ENCODE results near the gene ARL16. TPM values are rescaled to one million over a fixed set of nuclear protein-coding genes. Genes with fewer than 3 reads are reported as not detected.
A peak's percentile ranks its signal among the peaks of the same experiment; 100 is the strongest.

The ARL16 gene, protein sequence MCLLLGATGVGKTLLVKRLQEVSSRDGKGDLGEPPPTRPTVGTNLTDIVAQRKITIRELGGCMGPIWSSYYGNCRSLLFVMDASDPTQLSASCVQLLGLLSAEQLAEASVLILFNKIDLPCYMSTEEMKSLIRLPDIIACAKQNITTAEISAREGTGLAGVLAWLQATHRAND
- 10 to 100 TPM; 20.5 to 29.7 TPM for total RNA-seq
- polyA plus RNA-seq: 10 to 100 TPM; 38.4 to 87.4 TPM
- long read RNA-seq, donor 1, transcript ARL16-201 (5 exons, 1,227 nt): minor isoform, 9 of 46 reads
- long read RNA-seq, donor 1, transcript ARL16-204 (5 exons, 1,526 nt): major isoform, 17 of 46 reads
- long read RNA-seq, donor 1, transcript ARL16-213 (3 exons, 2,343 nt): minor isoform, 6 of 46 reads
- long read RNA-seq, donor 1, partial matches to known transcripts: 4 of 46 reads
- long read RNA-seq, donor 1, other reads (novel, unspliced or antisense): 8 of 46 reads
- long read RNA-seq, donor 2, partial matches to known transcripts: 1 of 14 reads
- long read RNA-seq, donor 2, other reads (novel, unspliced or antisense): 4 of 14 reads

- intact Hi-C loops (cut with DNase I): no loop called here
These were observed at the start of gene ARL16, which contains the start of gene HGS for GRCh38 chr17:81683584-81684441. ARL16 (minus strand) TSS chr17:81683797; CDS start chr17:81683753, 44 bp downstream. HGS (plus strand) TSS chr17:81684011; CDS start chr17:81684067, 56 bp downstream.

GRCh38 chr17:81727324-81728031 is 43.9 kb upstream of the ARL16 start:
- Histone ChIP-seq H3K36me3 (ENCODE audit: control insufficient read depth in 1 of 2, insufficient read depth in 2 of 2, low read length in 1 of 2) (no peaks in the 10 kb centered on the region), H3K4me1 (ENCODE audit: control insufficient read depth in 1 of 2, insufficient read depth in 2 of 2, low read length in 2 of 2) (no peaks in the 10 kb centered on the region), H3K4me3 (ENCODE audit: low read length in 2 of 2) (no peak overlapping the region), H3K9me3 (ENCODE audit: control insufficient read depth, low read length) (no peaks in the 10 kb centered on the region), H3K27ac (ENCODE audit: low read depth in 1 of 2, low read length in 2 of 2) (no peak overlapping the region), H3K27me3 (ENCODE audit: control insufficient read depth in 1 of 2, insufficient read depth in 2 of 2, low read length in 1 of 2) (no peaks in the 10 kb centered on the region)
- ATAC-seq (ENCODE audit: low FRiP score) (no peak), DNase-seq (peak in 1 of 2 donors; percentile 57)
- intact Hi-C loops (cut with DNase I): no loop called here
- 89 to 91% methylated on average over 23 of the region's 23 CpGs for WGBS, 2 donors

More at GRCh38 chr17:81683584-81684441, at the start of gene ARL16, which contains the start of gene HGS:
- peak within 1 kb of the TSS in 1 of 2 donors; percentile 49 for H3K27ac ChIP-seq (ENCODE audit: low read depth in 1 of 2, low read length in 2 of 2)
- H3K4me1 ChIP-seq (ENCODE audit: control insufficient read depth in 1 of 2, insufficient read depth in 2 of 2, low read length in 2 of 2): no peaks in the 10 kb centered on the region
- DNase-seq: peak; percentile 99 to 100
- no peaks in the 10 kb centered on the region for H3K9me3 ChIP-seq (ENCODE audit: control insufficient read depth, low read length)
- peak; percentile 98 for ATAC-seq (ENCODE audit: low FRiP score)
- H3K27me3 ChIP-seq (ENCODE audit: control insufficient read depth in 1 of 2, insufficient read depth in 2 of 2, low read length in 1 of 2): no peaks in the 10 kb centered on the region
- WGBS, 2 donors: 0 to 1% methylated on average over 105 to 112 of the region's 112 CpGs
- H3K36me3 ChIP-seq (ENCODE audit: control insufficient read depth in 1 of 2, insufficient read depth in 2 of 2, low read length in 1 of 2): no peaks in the 10 kb centered on the region
- peak within 1 kb of the TSS; percentile 90 to 97 for H3K4me3 ChIP-seq (ENCODE audit: low read length in 2 of 2)

GRCh38 chr17:81726004-81726403 is 42.4 kb upstream of the ARL16 start:
- 56% methylated on average over 9 of the region's 9 CpGs for WGBS, 2 donors
- no peaks in the 10 kb centered on the region for H3K27me3 ChIP-seq (ENCODE audit: control insufficient read depth in 1 of 2, insufficient read depth in 2 of 2, low read length in 1 of 2)

DNA sequence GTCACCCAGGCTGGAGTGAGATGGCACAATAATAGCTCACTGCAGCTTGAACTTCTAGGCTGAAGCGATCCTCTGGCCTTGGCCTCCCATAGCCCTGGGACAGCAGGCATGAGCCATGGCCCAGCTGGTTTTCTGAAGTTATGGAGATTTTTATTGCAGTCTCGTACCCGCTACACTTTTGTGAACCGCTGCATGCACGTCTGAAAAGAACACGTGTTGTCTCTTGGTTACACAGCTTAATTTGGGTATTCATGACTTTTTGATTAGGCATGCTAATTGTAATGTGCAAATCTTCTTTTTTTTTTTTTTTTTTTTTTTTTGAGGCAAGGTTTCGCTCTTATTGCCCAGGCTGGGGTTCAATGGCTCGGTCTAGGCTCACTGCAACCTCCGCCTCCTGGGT is 41.8 kb upstream of the ARL16 start:
- no peak for ATAC-seq (ENCODE audit: low FRiP score)
- no peak overlapping the region for H3K4me3 ChIP-seq (ENCODE audit: low read length in 2 of 2)
- H3K27ac ChIP-seq (ENCODE audit: low read depth in 1 of 2, low read length in 2 of 2): no peak overlapping the region
- H3K9me3 ChIP-seq (ENCODE audit: control insufficient read depth, low read length): no peaks in the 10 kb centered on the region
- intact Hi-C loops (cut with DNase I): no loop called here
- no peaks in the 10 kb centered on the region for H3K4me1 ChIP-seq (ENCODE audit: control insufficient read depth in 1 of 2, insufficient read depth in 2 of 2, low read length in 2 of 2)
- whole genome bisulfite sequencing, 2 donors: 82 to 91% methylated on average over 9 of the region's 9 CpGs
- no peak for DNase-seq
- H3K27me3 ChIP-seq (ENCODE audit: control insufficient read depth in 1 of 2, insufficient read depth in 2 of 2, low read length in 1 of 2): no peaks in the 10 kb centered on the region
- no peaks in the 10 kb centered on the region for H3K36me3 ChIP-seq (ENCODE audit: control insufficient read depth in 1 of 2, insufficient read depth in 2 of 2, low read length in 1 of 2)

More at GRCh38 chr17:81726004-81726403, 42.4 kb upstream of the ARL16 start:
- Histone ChIP-seq H3K9me3 (ENCODE audit: control insufficient read depth, low read length) (no peaks in the 10 kb centered on the region), H3K4me3 (ENCODE audit: low read length in 2 of 2) (no peak overlapping the region), H3K27ac (ENCODE audit: low read depth in 1 of 2, low read length in 2 of 2) (no peak overlapping the region), H3K36me3 (ENCODE audit: control insufficient read depth in 1 of 2, insufficient read depth in 2 of 2, low read length in 1 of 2) (no peaks in the 10 kb centered on the region), H3K4me1 (ENCODE audit: control insufficient read depth in 1 of 2, insufficient read depth in 2 of 2, low read length in 2 of 2) (no peaks in the 10 kb centered on the region)
- no peak for DNase-seq
- intact Hi-C loops (cut with DNase I): no loop called here
- ATAC-seq (ENCODE audit: low FRiP score): no peak

DNA sequence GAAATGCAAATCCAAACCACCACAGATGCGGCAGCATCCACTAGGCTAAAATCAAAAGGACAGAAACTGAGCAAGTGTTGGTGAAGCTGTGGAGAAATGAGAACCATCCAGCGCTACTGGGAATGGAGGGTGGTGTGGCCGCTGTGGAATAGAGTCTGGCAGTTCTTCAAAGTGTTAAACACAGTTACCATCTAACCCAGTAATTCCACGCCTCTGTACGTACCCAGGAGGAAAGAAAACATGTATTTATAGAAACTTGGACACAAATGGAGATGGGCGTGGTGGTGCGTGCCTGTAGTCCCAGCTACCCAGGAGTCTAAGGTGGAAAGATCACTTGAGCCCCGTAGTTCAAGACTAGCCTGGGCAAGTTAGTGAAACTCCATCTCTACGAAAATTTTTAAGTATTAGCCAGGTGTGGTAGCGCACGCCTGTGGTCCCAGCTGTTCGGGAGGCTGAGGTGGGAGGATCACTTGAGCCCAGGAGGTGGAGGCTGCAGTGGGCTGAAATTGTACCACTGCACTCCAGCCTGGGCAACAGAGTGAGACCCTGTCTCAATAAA is 40.1 kb upstream of the ARL16 start:
- intact Hi-C loops (cut with DNase I): no loop called here
- DNase-seq (no peak), ATAC-seq (ENCODE audit: low FRiP score) (no peak)
- Histone ChIP-seq H3K27ac (ENCODE audit: low read depth in 1 of 2, low read length in 2 of 2) (no peak overlapping the region), H3K4me1 (ENCODE audit: control insufficient read depth in 1 of 2, insufficient read depth in 2 of 2, low read length in 2 of 2) (no peaks in the 10 kb centered on the region), H3K36me3 (ENCODE audit: control insufficient read depth in 1 of 2, insufficient read depth in 2 of 2, low read length in 1 of 2) (no peaks in the 10 kb centered on the region), H3K4me3 (ENCODE audit: low read length in 2 of 2) (no peak overlapping the region), H3K9me3 (ENCODE audit: control insufficient read depth, low read length) (no peaks in the 10 kb centered on the region), H3K27me3 (ENCODE audit: control insufficient read depth in 1 of 2, insufficient read depth in 2 of 2, low read length in 1 of 2) (no peaks in the 10 kb centered on the region)
- WGBS, 2 donors: 34% methylated on average over 12 of the region's 12 CpGs

DNA sequence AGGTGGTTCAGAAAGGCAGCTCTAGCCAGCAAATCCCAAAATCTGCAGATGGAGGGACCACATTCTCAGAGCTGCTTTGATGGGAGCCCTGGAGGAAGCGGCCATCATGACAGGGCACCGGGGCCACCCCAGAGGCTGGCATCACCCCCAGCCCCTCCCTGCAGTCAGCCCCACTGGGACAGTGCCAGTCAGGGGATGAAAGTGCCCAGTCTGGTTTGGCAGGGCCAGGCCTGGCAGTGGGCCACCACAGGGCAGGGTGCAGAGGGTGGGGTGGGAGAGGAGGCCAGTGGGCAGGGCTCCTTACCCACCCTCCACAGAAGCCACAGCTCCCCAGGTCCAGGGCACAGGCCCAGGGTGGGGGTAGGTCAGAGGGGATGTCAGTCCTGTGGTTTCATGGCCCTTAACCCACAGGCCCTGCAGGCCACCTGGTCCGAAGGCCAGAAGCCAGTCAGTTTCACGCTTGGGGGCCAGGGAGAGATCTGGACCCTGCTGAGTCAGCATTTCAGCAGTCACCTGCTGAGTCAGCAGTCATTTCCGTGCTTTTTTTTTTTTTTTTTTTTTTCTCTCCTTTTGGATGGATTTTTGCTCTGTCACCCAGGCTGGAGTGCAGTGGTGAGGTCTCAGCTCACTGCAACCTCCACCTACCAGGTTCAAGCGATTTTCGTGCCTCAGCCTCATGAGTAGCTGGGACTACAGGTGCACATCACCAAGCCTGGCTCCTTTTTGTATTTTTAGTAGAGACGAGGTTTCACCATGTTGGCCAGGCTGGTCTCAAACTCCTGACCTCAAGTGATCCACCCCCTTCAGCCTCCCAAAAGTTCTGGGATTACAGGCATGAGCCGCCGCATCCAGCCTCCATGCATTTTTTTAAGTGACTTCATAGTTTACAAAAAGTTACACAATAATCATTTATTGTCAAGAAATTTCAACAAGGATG is 38.9 kb upstream of the ARL16 start:
- DNase-seq (peak in 1 of 2 donors; percentile 68), ATAC-seq (ENCODE audit: low FRiP score) (peak; percentile 39)
- WGBS, 2 donors: 36 to 42% methylated on average over 10 of the region's 10 CpGs

DNA sequence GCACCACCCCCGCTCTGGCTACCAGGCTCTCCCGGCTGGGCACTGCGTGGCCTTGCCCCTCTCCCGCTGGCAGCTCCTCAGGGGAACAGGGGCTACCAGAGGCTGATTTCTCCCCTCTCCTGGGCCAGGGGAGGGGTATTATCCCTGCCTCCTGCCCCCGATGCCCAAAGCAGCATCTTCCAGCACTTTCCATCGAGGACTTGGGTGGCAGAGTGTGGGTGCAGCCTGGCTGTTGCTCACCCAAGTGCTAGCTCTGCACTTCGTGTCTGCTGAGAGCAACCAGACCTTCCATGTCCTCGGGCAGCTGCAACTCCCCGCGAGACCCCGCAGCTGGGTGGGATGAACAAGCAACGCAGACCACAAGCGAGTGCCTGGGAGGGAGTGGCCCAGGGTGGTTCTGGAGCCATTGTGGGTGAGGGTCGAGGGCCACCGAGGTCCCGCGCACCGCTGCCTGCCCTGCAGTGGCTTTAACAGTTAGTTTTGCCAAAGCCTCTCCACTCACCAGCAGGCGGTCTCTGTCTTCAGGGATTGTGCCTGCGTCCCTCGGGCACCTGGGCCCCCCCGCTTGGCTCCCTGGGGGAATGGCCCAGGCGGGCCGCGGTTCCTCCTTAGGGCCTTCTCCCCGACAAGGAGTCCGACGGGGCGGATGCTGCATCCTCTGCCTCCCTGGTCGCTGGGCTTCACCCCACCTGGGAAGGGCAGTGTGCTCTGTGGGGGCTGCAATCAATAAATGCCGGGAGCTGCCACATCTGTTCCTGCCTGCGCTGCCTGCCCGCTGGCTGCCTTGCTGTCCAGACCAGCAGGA is 36.9 kb upstream of the ARL16 start:
- Histone ChIP-seq H3K27ac (ENCODE audit: low read depth in 1 of 2, low read length in 2 of 2) (no peak overlapping the region), H3K4me3 (ENCODE audit: low read length in 2 of 2) (no peak overlapping the region), H3K27me3 (ENCODE audit: control insufficient read depth in 1 of 2, insufficient read depth in 2 of 2, low read length in 1 of 2) (no peaks in the 10 kb centered on the region), H3K9me3 (ENCODE audit: control insufficient read depth, low read length) (no peaks in the 10 kb centered on the region), H3K36me3 (ENCODE audit: control insufficient read depth in 1 of 2, insufficient read depth in 2 of 2, low read length in 1 of 2) (no peaks in the 10 kb centered on the region), H3K4me1 (ENCODE audit: control insufficient read depth in 1 of 2, insufficient read depth in 2 of 2, low read length in 2 of 2) (no peaks in the 10 kb centered on the region)
- ATAC-seq (ENCODE audit: low FRiP score) (no peak), DNase-seq (peak in 1 of 2 donors; percentile 71)
- WGBS, 2 donors: 86% methylated on average over 33 of the region's 33 CpGs
- intact Hi-C loops (cut with DNase I): no loop called here

More for the DNA sequence above, 38.9 kb upstream of the ARL16 start:
- intact Hi-C loops (cut with DNase I): no loop called here
- Histone ChIP-seq H3K9me3 (ENCODE audit: control insufficient read depth, low read length) (no peaks in the 10 kb centered on the region), H3K36me3 (ENCODE audit: control insufficient read depth in 1 of 2, insufficient read depth in 2 of 2, low read length in 1 of 2) (no peaks in the 10 kb centered on the region), H3K4me3 (ENCODE audit: low read length in 2 of 2) (no peak overlapping the region), H3K4me1 (ENCODE audit: control insufficient read depth in 1 of 2, insufficient read depth in 2 of 2, low read length in 2 of 2) (no peaks in the 10 kb centered on the region), H3K27ac (ENCODE audit: low read depth in 1 of 2, low read length in 2 of 2) (no peak overlapping the region), H3K27me3 (ENCODE audit: control insufficient read depth in 1 of 2, insufficient read depth in 2 of 2, low read length in 1 of 2) (no peaks in the 10 kb centered on the region)

All from aorta (tissue), 5 donors.